GM21423 (cell line): ENCODE results near the gene GPR82.
"Not testable (repeated sequence)": the region's sequence is repeated elsewhere in the genome, so short reads cannot be mapped to it uniquely, and the experiment has no call there.

ENCODE experiments used
- ATAC-seq: cut with Tn5 transposase; IDR thresholded peaks from one replicate; pipeline ENCODE4 v1.9.1; 2021; ENCODE audit warnings: mild to moderate bottlenecking, moderate library complexity; ENCODE audit not compliant: unreplicated experiment

GPR82 gene

GRCh38 chrX:41718481-41719235, 5.3 kb upstream of the GPR82 start:
- no peak for ATAC-seq

- ATAC-seq: not testable (repeated sequence)
Observed at GRCh38 chrX:41719610-41720009, 4.4 kb upstream of the GPR82 start.

GRCh38 chrX:41720125-41720779, 3.7 kb upstream of the GPR82 start:
- ATAC-seq: peak; percentile 89

- peak; percentile 34 for ATAC-seq
Observed at GRCh38 chrX:41721590-41721989, 2.4 kb upstream of the GPR82 start.

GRCh38 chrX:41722214-41722613, 1.8 kb upstream of the GPR82 start:
- ATAC-seq: no peak

- no peak for ATAC-seq
Observed at GRCh38 chrX:41722816-41723618, 964 bp upstream of the GPR82 start.

GRCh38 chrX:41728125-41728524, 4.1 kb downstream of the GPR82 start:
- ATAC-seq: no peak

GRCh38 chrX:41730081-41730480, 6.1 kb downstream of the GPR82 start:
- no peak for ATAC-seq

- ATAC-seq: no peak
Observed at GRCh38 chrX:41732260-41732659, 8.3 kb downstream of the GPR82 start.

- ATAC-seq: peak; percentile 97
Observed at GRCh38 chrX:41733939-41734338, 10.0 kb downstream of the GPR82 start.

GRCh38 chrX:41734530-41734929, 10.5 kb downstream of the GPR82 start:
- ATAC-seq: no peak

GRCh38 chrX:41737065-41737464, 13.1 kb downstream of the GPR82 start:
- ATAC-seq: no peak

GRCh38 chrX:41739871-41740270, 15.9 kb downstream of the GPR82 start:
- ATAC-seq: no peak

- no peak for ATAC-seq
Observed at GRCh38 chrX:41750716-41751115, 26.7 kb downstream of the GPR82 start.

- ATAC-seq: no peak
Observed at GRCh38 chrX:41758401-41758800, 34.4 kb downstream of the GPR82 start.

- ATAC-seq: no peak
Observed at GRCh38 chrX:41759817-41760216, 35.8 kb downstream of the GPR82 start.

- ATAC-seq: no peak
Observed at GRCh38 chrX:41761169-41761568, 37.2 kb downstream of the GPR82 start.

- no peak for ATAC-seq
Observed at GRCh38 chrX:41761702-41762101, 37.7 kb downstream of the GPR82 start.

GRCh38 chrX:41779030-41779564, 55.1 kb downstream of the GPR82 start:
- ATAC-seq: no peak
